Activated naive CD4-positive, alpha-beta T cell treated with anti-CD3 and anti-CD28 coated beads, Interleukin-2, amount 10 ng/mL, durations not matched to agents 7 days and 5 days (primary cell): ENCODE results near the gene SLC34A1.
"Not testable (repeated sequence)": the region's sequence is repeated elsewhere in the genome, so short reads cannot be mapped to it uniquely, and the experiment has no call there.

Experiments used
- CTCF ChIA-PET: fragments of 350-600 bp; sonication (Branson Sonifier 250); formaldehyde crosslinking; loops from one replicate; lab custom pipeline; 2021; ENCODE audit warnings: antibody characterized with exemption; lab: Charles Lee
- DNase-seq: peaks from one replicate; pipeline ENCODE4 v3.0.0-alpha.2; 2020
- H3K27ac Mint-ChIP-seq: one replicate; pipeline ENCODE4 v1.8.0; 2021; ENCODE audit warnings: mild to moderate bottlenecking, moderate library complexity, mixed read lengths
- H3K27me3 Mint-ChIP-seq: one replicate; pipeline ENCODE4 v1.8.0; 2021; ENCODE audit warnings: mild to moderate bottlenecking, mixed read lengths
- H3K36me3 Mint-ChIP-seq: one replicate; pipeline ENCODE4 v1.8.0; 2021; ENCODE audit warnings: mixed read lengths
- H3K4me1 Mint-ChIP-seq: one replicate; pipeline ENCODE4 v1.8.0; 2021; ENCODE audit warnings: mixed read lengths
- H3K4me3 Mint-ChIP-seq: one replicate; pipeline ENCODE4 v1.8.0; 2021; ENCODE audit warnings: mild to moderate bottlenecking, moderate library complexity, mixed read lengths
- H3K9me3 Mint-ChIP-seq: one replicate; pipeline ENCODE4 v1.8.0; 2021; ENCODE audit warnings: mixed read lengths

SLC34A1 gene, protein sequence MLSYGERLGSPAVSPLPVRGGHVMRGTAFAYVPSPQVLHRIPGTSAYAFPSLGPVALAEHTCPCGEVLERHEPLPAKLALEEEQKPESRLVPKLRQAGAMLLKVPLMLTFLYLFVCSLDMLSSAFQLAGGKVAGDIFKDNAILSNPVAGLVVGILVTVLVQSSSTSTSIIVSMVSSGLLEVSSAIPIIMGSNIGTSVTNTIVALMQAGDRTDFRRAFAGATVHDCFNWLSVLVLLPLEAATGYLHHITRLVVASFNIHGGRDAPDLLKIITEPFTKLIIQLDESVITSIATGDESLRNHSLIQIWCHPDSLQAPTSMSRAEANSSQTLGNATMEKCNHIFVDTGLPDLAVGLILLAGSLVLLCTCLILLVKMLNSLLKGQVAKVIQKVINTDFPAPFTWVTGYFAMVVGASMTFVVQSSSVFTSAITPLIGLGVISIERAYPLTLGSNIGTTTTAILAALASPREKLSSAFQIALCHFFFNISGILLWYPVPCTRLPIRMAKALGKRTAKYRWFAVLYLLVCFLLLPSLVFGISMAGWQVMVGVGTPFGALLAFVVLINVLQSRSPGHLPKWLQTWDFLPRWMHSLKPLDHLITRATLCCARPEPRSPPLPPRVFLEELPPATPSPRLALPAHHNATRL

DNA sequence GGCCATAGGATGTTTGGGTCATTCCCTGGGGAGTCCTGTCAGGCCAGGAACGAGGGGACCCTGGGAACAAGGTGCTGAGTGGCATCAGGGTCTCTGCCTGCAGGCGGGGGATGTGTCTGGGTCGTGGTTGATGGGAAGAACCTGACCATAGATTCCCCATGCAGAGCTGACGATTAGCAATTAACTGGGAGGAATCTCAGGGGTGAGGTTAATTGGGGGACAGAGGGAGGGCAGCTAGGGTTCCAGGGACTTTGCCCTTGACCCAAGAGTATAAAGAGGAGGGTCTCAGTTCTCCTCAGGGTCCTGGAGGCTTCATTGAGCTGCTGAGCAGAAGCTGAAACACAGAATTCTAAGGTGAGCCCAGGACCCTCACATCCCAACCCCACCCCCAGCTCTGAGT lies at the start of gene SLC34A1:
TSS of gene SLC34A1 (plus strand) at position 301 of the 400 bp plus-strand sequence. CDS start 1,308 bp downstream, outside the sequence.
- Mint-ChIP-seq H3K4me3 (no peak within 1 kb of the TSS), H3K27ac (no peak within 1 kb of the TSS), H3K36me3 (no peaks in the 10 kb centered on the region), H3K27me3 (peaks cover 41% of the 10 kb centered on the region), H3K9me3 (no peaks in the 10 kb centered on the region), H3K4me1 (peaks cover 43% of the 10 kb centered on the region)
- CTCF ChIA-PET = interaction anchor here (0.6 to 2.5 kb wide), 8 partner anchors 14 to 271 kb away, joined by 3 to 25 read pairs (median 6); no protein-coding TSS in a partner anchor
- no peak for DNase-seq

DNA sequence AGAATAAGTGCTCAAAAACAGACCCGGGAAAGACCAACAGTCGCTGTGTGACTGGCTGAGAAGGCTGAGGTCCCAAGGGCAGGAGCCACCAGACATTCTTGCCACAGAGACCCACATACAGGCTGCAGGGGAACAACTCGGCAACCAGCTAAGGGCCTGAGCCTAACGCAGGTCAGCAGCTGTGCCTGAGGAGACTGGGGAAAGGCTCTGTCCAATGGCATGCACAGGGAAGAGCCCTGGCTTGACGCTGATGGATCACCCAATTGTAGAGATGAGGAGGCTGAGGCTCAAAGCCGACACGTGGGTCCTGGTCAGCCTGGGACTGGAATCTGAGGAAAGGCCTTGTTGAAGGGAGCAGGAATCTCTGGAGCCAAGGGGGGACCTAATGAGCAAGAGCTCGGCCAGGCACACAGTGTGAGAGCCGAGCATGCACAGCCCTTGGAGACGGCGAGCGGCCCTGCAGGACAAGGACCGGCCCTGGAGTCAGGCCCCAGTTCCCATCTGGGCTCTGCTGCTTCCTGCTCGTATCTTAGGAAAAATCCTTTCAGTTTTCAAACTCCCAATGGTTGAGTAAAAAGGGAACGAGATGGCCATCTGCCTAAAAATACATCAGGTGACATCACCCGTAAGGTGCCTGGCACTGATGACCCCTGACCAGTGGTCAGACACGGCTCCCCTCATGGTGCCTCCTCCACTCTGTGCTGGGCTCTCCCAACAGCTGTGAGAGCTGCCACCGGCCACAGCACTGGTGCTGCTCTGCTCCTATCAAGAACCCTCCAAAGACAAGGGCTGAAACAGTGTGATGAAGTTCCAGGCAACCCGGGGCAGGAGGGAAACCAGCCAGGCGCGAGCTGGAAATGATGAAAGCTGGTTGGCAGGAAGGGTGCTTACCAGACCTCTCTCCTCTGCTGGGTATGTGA lies 49.2 kb upstream of the SLC34A1 start:
- Mint-ChIP-seq H3K36me3 (peaks cover 55% of the 10 kb centered on the region), H3K27me3 (no peaks in the 10 kb centered on the region), H3K27ac (no peak overlapping the region), H3K9me3 (peaks cover 5% of the 10 kb centered on the region), H3K4me3 (no peak overlapping the region), H3K4me1 (peaks cover 16% of the 10 kb centered on the region)
- CTCF ChIA-PET = interaction anchor here (0.9 to 1.4 kb wide), 3 partner anchors 16 to 220 kb away, joined by 3 to 4 read pairs (median 4); no protein-coding TSS in a partner anchor
- no peak for DNase-seq

DNA sequence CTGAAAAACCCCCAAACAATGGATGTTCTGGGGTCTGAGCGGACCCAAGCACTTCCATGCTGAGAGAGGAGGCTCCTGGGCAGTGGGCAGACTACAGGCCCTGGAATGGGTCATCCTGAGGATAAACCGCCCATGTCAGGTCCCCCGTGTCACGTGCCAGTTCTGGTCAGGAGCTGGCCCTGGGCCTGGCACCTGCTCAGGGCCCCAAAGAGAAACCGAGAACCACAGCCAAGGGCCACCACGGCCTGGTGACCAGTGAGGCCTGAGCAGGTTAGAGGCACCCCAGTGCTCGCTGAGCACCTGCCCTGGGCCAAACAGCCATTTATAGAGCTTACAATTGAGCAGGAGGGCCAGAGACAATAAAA lies 48.6 kb upstream of the SLC34A1 start:
- peaks cover 18% of the 10 kb centered on the region for H3K4me1 Mint-ChIP-seq
- CTCF ChIA-PET = interaction anchor here (0.9 to 1.4 kb wide), 6 partner anchors 11 to 221 kb away, joined by 3 to 5 read pairs (median 4); no protein-coding TSS in a partner anchor
- H3K27me3 Mint-ChIP-seq = no peaks in the 10 kb centered on the region
- peaks cover 54% of the 10 kb centered on the region for H3K36me3 Mint-ChIP-seq
- H3K27ac Mint-ChIP-seq = no peak overlapping the region
- peaks cover 5% of the 10 kb centered on the region for H3K9me3 Mint-ChIP-seq
- no peak for DNase-seq
- no peak overlapping the region for H3K4me3 Mint-ChIP-seq

DNA sequence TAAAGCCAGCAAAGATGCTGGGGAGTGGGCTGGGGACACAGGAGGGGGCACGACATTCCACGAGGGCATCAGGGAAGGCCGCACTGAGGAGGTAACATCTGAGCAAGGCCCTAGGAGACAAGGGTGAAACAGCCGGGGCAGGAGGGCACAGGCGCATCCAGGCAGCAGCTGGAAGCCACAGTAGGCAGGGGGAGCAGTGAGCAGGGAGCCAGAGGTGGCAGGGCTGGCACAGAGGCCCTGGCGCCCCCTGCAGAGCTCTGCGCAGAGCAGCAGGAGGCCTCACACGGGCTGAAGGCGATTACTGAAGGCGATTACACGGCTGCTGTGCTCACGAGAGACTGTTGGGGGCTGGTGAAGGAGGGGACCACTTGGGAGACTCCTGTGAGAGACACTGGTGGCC lies 48.1 kb upstream of the SLC34A1 start:
- Mint-ChIP-seq H3K36me3 (peaks cover 54% of the 10 kb centered on the region), H3K27ac (no peak overlapping the region), H3K4me1 (peaks cover 18% of the 10 kb centered on the region), H3K9me3 (peaks cover 5% of the 10 kb centered on the region), H3K27me3 (no peaks in the 10 kb centered on the region), H3K4me3 (no peak overlapping the region)
- CTCF ChIA-PET = interaction anchor here (0.9 to 1.4 kb wide), 6 partner anchors 10 to 221 kb away, joined by 3 to 5 read pairs (median 4); no protein-coding TSS in a partner anchor
- DNase-seq = peak; percentile 55

DNA sequence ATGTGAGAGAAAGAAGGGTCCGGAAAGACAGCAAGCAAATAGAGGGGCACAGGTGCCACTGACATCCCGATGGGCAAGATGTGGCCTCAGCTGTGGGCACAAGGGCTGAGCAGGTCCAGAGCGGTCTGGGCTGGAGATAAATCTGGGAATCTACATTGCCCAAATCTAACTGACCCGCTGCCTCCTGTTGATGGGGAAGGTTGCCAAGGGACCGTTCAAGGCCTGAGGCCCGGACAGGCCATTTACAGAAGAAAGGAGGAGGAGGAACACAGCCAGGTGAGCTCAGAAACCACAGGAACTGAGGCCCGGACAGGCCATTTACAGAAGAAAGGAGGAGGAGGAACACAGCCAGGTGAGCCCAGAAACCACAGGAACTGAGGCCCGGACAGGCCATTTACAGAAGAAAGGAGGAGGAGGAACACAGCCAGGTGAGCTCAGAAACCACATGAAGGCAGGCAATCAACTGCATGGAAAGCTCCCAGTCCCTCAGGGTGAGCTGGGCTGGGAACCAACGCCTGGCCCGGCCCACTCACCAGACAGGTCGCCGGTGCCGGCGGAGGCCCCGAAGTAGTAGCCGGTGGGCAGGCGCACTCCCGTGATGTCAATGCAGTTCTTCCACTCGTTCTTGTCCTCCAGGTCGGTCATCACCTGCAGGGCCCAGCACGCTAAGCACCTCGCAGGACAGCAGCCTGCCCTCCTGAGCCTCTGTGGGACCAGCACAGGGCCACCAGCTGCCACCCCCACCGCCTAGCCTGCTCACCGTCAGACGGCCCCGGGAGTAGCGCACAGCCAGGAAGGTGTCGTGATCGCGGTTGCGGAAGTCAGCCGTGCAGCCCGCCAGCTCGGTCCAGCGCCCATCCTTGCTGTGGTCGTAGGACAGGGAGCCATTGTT lies 47.4 kb upstream of the SLC34A1 start:
- H3K9me3 Mint-ChIP-seq = peaks cover 5% of the 10 kb centered on the region
- CTCF ChIA-PET = interaction anchor here (1.0 to 1.4 kb wide), 4 partner anchors 9 to 222 kb away, joined by 3 to 5 read pairs (median 4); no protein-coding TSS in a partner anchor
- no peak for DNase-seq
- H3K27ac Mint-ChIP-seq = no peak overlapping the region
- peaks cover 56% of the 10 kb centered on the region for H3K36me3 Mint-ChIP-seq
- H3K4me3 Mint-ChIP-seq = no peak overlapping the region
- H3K4me1 Mint-ChIP-seq = peaks cover 23% of the 10 kb centered on the region
- no peaks in the 10 kb centered on the region for H3K27me3 Mint-ChIP-seq

DNA sequence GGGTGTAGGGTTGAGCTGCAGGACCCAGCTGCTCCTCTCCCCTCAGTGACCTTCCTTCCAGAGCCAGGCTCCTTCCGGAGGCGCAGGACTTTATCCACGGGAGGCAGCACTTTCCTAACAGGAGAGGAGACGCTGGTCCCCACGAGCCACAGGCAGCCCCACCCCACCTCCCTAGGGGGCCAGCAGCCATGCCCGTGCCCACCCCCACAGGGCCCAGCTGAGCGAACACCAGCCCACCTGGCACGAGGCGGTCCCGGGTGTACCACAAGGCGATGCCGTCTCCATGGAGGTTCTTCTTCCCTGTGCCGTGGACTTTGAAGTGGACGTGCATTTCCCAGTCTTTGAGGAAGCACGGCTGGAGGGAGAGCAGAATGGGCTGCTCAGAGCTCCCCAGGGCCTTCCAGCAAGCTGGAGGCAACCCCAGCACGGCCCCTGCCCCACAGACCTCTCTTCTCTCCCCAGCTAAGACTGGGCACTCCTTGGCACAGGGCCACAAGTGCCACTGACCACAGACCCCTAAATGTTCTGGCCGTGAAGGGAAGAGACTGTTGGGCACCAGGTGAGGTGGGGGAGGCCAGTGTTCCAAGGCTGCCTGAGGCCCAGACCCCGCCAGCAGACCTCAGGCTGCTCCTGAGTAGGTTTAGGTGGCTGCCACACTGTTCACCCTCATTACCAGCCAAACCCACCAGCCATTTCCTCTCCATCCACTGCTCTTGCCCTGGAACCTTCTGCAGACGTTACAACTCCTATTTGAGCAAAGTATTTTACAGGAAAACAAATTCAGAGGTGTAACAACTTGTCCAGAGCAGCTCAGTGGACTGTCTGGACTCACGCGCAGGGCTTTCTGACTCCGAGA lies 45.8 kb upstream of the SLC34A1 start:
- peaks cover 26% of the 10 kb centered on the region for H3K4me1 Mint-ChIP-seq
- H3K9me3 Mint-ChIP-seq = peaks cover 5% of the 10 kb centered on the region
- H3K27ac Mint-ChIP-seq = no peak overlapping the region
- no peaks in the 10 kb centered on the region for H3K27me3 Mint-ChIP-seq
- no peak overlapping the region for H3K4me3 Mint-ChIP-seq
- CTCF ChIA-PET = interaction anchor here (0.6 to 1.1 kb wide), 2 partner anchors 20 to 52 kb away, joined by 3 to 4 read pairs; no protein-coding TSS in a partner anchor
- no peak for DNase-seq
- H3K36me3 Mint-ChIP-seq = peaks cover 56% of the 10 kb centered on the region

DNA sequence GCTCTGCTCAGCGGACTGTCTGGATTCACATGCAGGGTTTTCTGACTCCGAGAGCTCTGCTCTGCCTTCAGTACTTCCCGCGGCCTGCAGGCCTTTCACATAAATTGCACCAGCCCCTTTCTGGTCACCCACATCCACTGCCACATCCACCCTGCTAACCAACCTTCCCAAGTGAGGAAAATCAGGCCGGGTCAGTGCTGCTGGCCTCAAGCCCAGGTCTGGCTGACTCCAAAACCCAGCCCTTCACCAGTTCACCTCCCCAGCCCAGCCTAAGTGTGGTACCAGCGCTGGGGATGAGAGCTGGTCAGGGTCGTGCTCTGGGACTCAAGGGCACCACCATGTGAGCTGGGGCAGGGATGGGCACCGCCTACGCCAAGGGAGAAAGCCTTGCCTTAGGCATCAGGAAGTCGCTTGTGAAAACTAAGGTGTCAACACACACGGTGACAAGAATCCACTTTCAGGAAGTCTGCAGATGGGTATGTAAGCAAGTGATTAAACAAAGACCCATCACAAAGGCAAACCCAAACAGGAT lies 45.1 kb upstream of the SLC34A1 start:
- DNase-seq = no peak
- CTCF ChIA-PET = interaction anchor here (1.1 kb wide), 1 partner anchor 51 kb away, joined by 4 read pairs; no protein-coding TSS in a partner anchor
- Mint-ChIP-seq H3K27me3 (no peaks in the 10 kb centered on the region), H3K9me3 (peaks cover 5% of the 10 kb centered on the region), H3K4me3 (no peak overlapping the region), H3K36me3 (peaks cover 52% of the 10 kb centered on the region), H3K27ac (no peak overlapping the region), H3K4me1 (peaks cover 29% of the 10 kb centered on the region)

DNA sequence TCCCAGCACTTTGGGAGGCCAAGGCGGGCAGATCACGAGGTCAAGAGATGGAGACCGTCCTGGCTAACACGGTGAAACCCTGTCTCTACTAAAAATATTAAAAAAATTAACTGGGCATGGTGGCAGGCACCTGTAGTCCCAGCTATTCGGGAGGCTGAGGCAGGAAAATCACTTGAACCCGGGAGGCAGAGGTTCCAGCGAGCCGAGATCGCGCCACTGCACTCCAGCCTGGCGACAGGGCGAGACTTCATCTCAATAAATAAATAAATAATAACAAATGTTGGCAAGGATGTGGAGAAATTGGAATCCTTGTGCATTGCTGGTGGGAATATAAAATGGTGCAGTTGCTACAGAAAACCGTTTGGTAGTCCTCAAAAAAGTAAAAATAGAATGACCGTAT lies 41.2 kb upstream of the SLC34A1 start:
- peaks cover 50% of the 10 kb centered on the region for H3K36me3 Mint-ChIP-seq
- DNase-seq, H3K27ac Mint-ChIP-seq, H3K27me3 Mint-ChIP-seq, H3K9me3 Mint-ChIP-seq, H3K4me3 Mint-ChIP-seq, CTCF ChIA-PET: not testable (repeated sequence)
- H3K4me1 Mint-ChIP-seq = peaks cover 42% of the 10 kb centered on the region

DNA sequence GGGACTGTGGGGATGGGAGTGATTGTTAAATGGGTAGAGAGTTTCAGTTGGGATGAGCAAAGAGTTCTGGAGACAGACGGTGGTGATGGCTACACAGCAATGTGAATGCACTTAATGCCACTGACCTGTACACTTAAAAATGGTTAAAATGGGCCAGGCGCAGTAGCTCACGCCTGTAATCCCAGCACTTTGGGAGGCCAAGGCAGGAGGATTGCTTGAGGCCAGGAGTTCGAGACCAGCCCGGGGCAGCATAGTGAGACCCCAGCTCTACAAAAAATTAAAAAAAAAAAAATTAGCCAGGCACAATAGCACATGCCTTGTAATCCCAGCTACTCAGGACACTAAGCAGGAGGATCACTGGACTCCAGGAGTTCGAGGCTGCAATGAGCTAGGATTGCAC lies 40.5 kb upstream of the SLC34A1 start:
- H3K4me1 Mint-ChIP-seq = peaks cover 45% of the 10 kb centered on the region
- CTCF ChIA-PET = interaction anchor here (1.0 kb wide), 1 partner anchor 25 kb away, joined by 4 read pairs; no protein-coding TSS in a partner anchor
- H3K27me3 Mint-ChIP-seq = no peaks in the 10 kb centered on the region
- H3K36me3 Mint-ChIP-seq = peaks cover 49% of the 10 kb centered on the region
- H3K9me3 Mint-ChIP-seq = peaks cover 5% of the 10 kb centered on the region
- no peak overlapping the region for H3K4me3 Mint-ChIP-seq
- no peak overlapping the region for H3K27ac Mint-ChIP-seq
- DNase-seq = no peak

DNA sequence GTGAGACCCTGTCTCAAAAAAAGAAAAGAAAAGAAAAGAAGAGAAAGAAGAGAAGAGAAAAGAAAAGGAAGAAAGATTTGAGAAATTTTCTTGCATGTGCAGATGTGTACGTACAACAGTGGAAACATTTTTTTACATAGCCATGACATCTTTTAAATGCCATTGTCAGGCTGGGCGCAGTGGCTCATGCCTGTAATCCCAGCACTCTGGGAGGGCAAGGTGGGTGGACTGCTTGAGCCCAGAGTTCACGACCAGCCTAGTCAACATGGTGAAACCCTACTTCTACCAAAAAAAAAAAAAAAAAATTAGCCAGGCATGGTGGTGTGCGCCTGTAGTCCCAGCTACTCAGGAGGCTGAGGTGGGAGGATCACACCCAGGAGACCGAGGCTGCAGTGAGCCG lies 39.3 kb upstream of the SLC34A1 start:
- Mint-ChIP-seq H3K36me3 (peaks cover 49% of the 10 kb centered on the region), H3K27ac (no peak overlapping the region), H3K27me3 (no peaks in the 10 kb centered on the region), H3K4me1 (peaks cover 46% of the 10 kb centered on the region), H3K9me3 (peaks cover 1% of the 10 kb centered on the region), H3K4me3 (no peak overlapping the region)
- no peak for DNase-seq
- CTCF ChIA-PET = no interaction called here

DNA sequence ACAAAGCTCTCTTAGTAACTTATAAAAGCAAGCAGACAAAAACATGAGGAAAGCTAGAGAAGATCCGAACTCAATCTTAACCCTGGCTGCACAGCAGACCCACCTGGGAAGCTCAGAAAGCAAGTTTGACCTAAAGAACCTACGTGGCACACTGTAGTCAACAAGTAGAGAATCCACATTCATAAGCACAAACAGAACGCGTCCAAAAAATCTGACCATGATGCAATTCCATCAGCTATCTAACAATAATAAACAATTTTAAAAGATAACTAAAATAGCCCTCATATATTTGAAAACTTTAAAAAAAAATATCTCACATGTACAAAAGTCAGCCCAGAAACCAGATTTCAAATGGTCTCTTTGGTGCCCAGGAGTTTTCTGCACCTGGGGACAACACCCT lies 37.4 kb upstream of the SLC34A1 start:
- Mint-ChIP-seq H3K4me1 (peaks cover 53% of the 10 kb centered on the region), H3K27me3 (no peaks in the 10 kb centered on the region), H3K27ac (no peak overlapping the region), H3K36me3 (peaks cover 41% of the 10 kb centered on the region), H3K4me3 (no peak overlapping the region), H3K9me3 (no peaks in the 10 kb centered on the region)
- CTCF ChIA-PET = interaction anchor here (0.9 to 1.5 kb wide), 4 partner anchors 11 to 37 kb away, joined by 3 to 4 read pairs (median 3); no protein-coding TSS in a partner anchor
- DNase-seq = no peak

DNA sequence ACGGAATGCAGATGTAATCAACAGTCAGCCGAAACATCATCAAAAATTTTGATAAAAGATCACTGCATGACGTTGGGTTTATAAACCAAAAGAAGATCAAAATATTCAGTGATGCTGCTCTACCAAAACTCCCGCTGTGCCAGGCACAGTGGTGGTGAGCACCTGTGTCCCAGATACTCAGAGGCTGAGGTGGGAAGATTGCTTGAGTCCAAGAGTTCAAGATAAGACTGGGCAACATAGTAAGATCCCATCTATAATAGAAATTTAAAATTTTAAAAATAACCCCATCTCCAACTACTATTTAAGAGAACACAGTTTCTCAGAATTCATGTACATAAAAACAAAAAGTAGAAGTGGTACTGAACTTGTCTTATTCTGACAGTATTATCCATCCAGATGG lies 36.5 kb upstream of the SLC34A1 start:
- CTCF ChIA-PET = interaction anchor here (0.5 to 1.5 kb wide), 3 partner anchors 22 to 36 kb away, joined by 3 to 4 read pairs (median 4); no protein-coding TSS in a partner anchor
- peaks cover 59% of the 10 kb centered on the region for H3K4me1 Mint-ChIP-seq
- H3K27ac Mint-ChIP-seq = no peak overlapping the region
- no peaks in the 10 kb centered on the region for H3K27me3 Mint-ChIP-seq
- H3K4me3 Mint-ChIP-seq = no peak overlapping the region
- H3K9me3 Mint-ChIP-seq = no peaks in the 10 kb centered on the region
- H3K36me3 Mint-ChIP-seq = peaks cover 38% of the 10 kb centered on the region
- no peak for DNase-seq
